Amniotic epithelial cell (primary cell): ENCODE data around the gene USP47.

Experiments used
- DNase-seq: peaks from one replicate; pipeline ENCODE4 v3.0.0-alpha.2; 2010; ENCODE audit warnings: low read depth

USP47 gene

DNA sequence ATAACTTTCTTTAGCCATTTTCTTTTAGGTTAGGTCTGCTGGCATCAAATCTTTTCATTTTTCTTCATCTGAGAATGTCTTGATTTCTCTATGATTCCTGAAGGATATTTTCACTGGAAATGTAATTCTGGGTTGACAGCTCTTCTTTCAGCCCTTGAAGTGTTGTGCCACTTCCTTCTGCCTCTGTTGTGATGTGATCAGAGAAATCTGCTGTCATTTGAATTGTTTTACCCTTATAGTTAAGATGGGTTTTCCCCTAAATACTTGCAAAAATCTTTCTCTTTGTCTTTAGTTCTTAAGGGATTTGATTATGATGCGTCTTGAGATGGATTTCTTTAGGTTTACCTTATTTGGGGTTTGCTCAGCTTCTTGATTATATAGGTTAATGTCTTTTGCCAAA is 23.0 kb downstream of the USP47 start:
- no peak for DNase-seq

GRCh38 chr11:11865449-11865848 is 23.7 kb downstream of the USP47 start:
- peak; percentile 34 for DNase-seq

DNA sequence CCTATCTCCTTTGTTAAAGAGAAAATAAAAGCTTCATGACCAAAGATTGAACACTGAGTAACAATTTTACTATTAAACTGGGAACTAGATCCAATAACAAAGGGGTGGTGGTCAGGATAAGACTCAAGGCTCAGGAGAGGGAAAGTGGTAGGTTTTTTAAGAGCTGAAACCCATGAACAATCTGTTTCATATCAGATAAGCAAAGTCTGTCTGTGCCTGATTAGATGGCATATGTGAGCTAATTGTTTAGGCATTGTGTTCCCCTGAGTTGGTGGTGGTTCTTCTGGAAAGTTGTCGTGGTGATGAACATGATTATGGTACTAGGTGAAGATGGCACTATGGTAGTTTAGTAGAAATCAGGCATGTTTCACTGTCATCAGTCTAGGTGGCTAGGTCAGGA is 24.4 kb downstream of the USP47 start:
- DNase-seq, result peak; percentile 32

GRCh38 chr11:11867720-11868119 is 25.9 kb downstream of the USP47 start:
- DNase-seq, result no peak

- no peak for DNase-seq
Measured at GRCh38 chr11:11871991-11872401, 30.2 kb downstream of the USP47 start.

DNA sequence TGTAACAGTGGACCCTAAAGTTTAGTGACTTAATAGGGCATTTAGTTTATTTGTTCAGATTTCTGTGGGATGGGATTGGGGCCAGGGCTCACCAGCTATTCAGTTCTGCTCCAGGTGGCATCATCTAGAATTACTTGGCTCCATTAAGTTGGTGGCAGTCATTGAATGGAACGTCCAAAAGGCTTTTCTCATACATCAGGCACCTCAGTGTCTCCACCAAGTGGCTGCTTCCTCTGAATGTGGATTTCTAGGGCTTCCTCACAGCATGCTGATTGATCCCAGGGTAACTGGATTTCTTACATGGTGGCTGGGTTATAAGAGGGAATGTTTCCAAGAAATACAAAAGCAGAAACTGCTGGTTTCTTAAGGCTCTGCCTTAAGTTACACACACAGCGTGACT is 34.7 kb downstream of the USP47 start:
- no peak for DNase-seq

GRCh38 chr11:11880179-11880578 is 38.4 kb downstream of the USP47 start:
- no peak for DNase-seq

- DNase-seq, result no peak
Measured at GRCh38 chr11:11882539-11882938, 40.8 kb downstream of the USP47 start.

GRCh38 chr11:11884351-11884750 is 42.6 kb downstream of the USP47 start:
- no peak for DNase-seq

DNA sequence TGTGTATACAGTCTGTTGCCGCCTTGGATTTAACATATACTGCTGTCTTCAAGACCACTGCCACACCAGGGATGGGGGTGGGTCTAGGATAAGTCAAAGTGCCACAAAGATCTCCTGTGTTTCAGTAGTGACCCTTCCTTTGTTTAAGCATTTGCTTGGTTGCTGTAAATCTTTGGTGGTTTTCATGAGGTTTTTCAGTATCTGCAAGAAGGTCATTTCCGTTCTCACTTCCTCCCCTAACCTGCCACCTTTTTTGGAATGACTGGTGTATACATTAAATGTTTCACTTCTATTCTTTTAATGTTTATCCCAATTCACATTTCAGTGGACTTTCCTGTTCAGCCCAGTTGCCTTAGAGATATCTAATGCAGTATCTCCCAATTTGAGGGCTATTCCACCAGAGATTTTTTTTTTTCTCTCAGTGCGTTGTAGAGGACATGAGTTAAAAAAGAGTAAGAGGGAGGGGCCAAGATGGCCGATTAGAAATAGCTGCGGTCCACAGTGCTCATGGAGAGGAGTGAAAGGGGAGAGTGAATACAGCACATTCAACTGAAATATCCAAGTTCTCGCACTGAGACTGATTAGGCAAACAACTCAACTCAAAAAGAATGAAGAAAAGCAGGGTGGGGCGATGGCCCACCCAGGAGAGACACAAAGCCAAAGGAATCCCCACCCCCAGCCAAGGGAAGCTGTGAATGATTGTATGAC is 43.2 kb downstream of the USP47 start:
- no peak for DNase-seq

- no peak for DNase-seq
Measured at GRCh38 chr11:11894486-11894885, 52.7 kb downstream of the USP47 start.

DNA sequence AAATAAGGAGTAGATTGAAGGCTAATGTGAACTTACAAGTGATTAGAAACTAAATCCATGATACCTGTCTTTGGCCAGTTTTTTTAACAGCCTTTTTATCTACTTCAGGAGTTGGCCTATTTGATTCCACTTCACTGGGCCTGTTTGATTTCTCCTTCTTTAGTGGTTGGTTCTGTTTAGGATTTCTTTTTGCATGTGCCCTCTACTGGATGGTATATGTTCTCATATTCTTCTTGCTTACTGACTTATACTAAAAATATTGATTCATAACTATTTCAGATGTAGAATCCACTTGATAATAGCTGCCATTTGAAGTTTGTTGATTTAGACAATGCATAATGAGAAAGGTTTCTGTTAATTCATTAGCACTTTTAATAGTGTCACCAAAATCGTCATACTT is 53.9 kb downstream of the USP47 start:
- peak; percentile 17 for DNase-seq

GRCh38 chr11:11898648-11899047 is 56.9 kb downstream of the USP47 start:
- no peak for DNase-seq

GRCh38 chr11:11899401-11899800 is 57.6 kb downstream of the USP47 start:
- no peak for DNase-seq

DNA sequence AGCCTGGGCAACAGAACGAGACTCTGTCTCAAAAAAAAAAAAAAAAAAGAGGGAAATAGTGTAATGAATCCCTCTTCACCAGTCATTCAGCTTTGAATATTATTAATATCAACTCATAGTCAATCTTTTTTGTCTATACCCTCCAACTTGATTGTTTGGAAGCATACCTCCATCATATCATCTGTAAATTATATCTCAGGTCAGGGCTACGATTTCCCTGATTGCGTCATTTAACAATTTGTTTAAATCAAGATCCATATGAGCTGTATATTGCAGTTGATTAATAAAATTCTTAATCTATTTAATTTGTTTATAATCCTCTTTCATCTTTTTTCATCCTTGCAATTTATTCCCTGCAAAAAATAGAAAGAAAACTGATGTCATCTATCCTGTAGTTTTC is 60.2 kb downstream of the USP47 start:
- DNase-seq, result no peak

- DNase-seq, result peak; percentile 30
Measured at GRCh38 chr11:11909727-11910126, 68.0 kb downstream of the USP47 start.

GRCh38 chr11:11910541-11910940 is 68.8 kb downstream of the USP47 start:
- DNase-seq, result no peak

DNA sequence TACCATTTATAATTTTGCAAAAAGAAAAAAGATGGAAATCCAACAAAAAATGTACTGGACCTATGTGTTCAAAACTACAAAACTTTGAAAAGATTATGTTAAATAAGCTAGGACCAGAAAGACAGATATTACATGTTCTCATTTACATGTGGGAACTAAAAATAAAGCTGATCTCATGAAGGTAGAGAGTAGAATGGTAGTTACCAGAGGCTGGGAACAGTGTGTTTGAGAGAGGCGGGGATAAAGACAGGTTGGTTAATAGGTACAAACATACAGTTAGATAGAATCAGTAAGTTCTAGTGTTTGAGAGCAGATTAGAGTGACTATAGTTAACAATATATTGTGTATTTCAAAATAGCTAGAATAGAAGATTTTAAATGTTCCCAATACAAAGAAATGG is 71.6 kb downstream of the USP47 start:
- no peak for DNase-seq

DNA sequence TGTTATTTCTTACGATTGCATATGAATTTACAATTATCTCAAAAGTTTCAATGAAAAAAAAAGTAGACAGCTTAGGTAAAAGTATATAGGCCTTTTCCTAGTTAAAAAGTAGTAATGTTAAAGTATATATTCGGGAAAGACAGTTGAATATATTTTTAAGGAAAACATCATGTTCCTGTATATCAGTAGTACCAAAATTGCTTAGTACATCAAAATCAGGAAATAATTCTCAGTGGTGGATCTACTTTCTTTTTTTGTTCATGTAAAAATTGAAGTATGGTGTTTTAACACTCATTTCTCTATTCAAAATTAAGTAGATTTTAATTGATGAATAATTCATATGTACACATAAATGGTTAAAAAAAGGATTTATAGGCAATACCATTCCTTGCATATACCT is 73.9 kb downstream of the USP47 start:
- no peak for DNase-seq

GRCh38 chr11:11916981-11917399 is 75.2 kb downstream of the USP47 start:
- DNase-seq, result peak; percentile 89

GRCh38 chr11:11923828-11924227 is 82.1 kb downstream of the USP47 start:
- DNase-seq, result no peak

DNA sequence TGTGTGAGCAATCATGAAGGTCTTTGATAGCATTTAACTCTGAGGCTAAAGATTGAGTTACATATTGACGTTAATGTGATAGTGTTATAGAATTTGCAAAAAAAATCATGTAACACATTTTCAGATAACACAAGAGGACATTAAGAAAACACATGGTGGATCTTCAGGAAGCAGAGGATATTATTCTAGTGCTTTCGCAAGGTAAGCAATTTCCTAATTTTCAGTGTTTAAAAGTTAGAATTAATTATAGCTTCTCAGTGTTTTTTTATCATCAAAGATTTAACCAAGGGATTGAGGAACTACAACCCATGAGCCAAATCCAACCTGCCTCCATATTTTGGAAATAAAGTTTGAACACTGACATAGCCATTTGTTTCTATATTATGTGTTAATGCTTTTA is 88.1 kb downstream of the USP47 start:
- DNase-seq, result no peak

DNA sequence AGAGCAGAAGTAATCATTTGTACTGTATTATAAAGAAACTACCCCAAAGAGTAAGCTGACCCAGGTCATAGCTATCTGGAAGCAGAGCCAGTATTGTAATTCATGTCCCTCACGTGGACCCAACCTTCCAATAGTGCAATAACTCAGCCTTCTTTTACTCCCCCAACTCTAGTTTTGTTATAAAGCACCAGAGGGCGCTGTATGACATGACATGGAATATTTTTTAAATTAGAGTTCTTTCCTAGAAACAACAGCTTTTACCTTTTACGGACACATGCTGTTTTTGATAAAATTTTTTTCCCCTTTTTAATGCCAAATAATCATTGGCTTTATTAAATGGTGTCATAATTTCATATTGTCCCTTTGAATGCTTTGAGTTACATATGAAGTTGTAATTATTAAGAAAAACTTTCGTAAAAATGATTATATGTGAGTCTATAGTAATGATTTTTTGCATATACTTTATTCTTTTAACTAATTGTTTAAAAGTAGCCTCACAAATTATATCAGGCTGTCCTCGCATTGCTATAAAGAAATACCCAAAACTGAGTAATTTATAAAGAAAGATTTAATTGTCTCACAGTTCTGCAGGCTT is 89.8 kb downstream of the USP47 start:
- DNase-seq, result peak; percentile 70

GRCh38 chr11:11935536-11935935 is 93.8 kb downstream of the USP47 start:
- no peak for DNase-seq
